Testis (tissue), 2 donors: ENCODE measurements around the gene LRRC2.

ENCODE experiments used
- CTCF ChIP-seq, 3 experiments: fragments of 450-650 bp in 2 of 3; fragments of 200-600 bp in 1 of 3; sonication (generic) in 1 of 3; IDR thresholded peaks; one replicate each; pipeline ENCODE4 v1.5.1; 2016 to 2019; ENCODE audit warnings: antibody characterized with exemption in 3 of 3, mild to moderate bottlenecking in 2 of 3, moderate library complexity in 1 of 3
- POLR2A ChIP-seq: fragments of 450-650 bp; IDR thresholded peaks from one replicate; pipeline ENCODE4 v1.6.1; 2017; ENCODE audit warnings: antibody characterized with exemption, mild to moderate bottlenecking, moderate library complexity

- TF ChIP-seq CTCF (IDR thresholded peaks at IDR 0.05): no peak
- no peak for TF ChIP-seq POLR2A
Observed at GRCh38 chr3:46466273-46466672, 99.8 kb downstream of the LRRC2 start.
